Epidermal melanocyte (primary cell): Measurements from ENCODE around the gene ELAVL1.
"Not testable (repeated sequence)": the region's sequence is repeated elsewhere in the genome, so short reads cannot be mapped to it uniquely, and the experiment has no call there.

ENCODE experiments used
- DNase-seq: peaks from one replicate; pipeline ENCODE4 v3.0.0; 2011; ENCODE audit warnings: low spot score; ENCODE audit not compliant: insufficient read length

The ELAVL1 gene

DNA sequence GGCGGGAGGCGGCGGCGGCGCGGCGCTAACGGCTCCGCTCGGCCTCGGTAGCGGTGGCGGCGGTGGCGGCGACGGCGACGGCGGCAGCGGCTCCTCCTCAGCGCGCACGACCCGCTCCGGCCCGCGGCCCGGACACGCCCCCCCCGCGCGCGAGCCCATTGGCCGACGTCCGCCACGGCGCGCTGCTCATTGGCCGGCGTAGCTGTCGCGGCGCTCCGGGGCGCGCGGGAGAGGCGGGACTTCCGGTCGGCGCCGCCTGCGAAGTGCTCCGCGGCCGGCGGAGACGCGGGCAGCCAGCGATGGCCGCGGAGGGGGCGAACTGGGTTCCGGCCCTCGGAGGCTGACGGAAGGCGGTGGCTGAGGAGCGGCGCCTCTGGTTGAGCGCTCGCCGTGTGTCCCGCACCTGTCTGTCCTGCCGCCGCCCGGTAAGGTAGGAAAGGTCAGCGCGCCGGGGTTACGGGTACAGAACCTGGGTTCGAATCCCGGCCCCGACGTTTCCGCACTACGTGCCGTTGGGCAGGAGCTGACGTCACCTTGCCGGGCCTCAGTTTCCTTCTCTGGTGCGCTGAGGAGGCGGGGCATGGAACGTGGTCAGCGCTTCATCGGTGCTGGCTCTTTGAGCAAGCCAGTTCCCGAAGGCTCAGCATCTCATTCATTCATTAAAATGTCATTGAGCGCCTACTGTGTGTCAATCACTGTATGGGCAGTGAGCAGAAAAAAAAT is at the start of gene ELAVL1:
ELAVL1 (minus strand) TSS at position 108 of the 723 bp plus-strand sequence. CDS start 13,826 bp downstream, outside the sequence.
- DNase-seq, result peak; percentile 91

DNA sequence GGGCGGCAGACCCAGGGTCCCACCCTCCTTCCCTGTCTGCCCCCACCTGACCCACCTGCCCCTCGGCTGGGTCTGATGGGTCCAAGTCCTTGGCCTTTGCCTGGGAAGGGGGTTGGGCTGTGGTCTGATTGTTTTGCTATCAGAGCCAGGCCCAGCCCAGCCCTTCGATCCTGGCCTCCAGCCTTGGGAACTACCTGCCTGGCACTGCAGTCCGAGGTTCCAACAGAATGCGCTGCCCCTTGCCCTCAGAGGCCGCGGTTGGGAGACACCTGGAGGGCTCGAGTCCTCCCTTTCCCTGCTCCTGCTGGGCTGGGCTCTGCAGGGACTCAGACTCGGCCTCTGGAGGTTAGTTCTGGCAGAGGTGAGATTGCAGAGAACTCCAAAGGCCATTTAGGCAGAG is 48.7 kb upstream of the ELAVL1 start:
- no peak for DNase-seq

DNA sequence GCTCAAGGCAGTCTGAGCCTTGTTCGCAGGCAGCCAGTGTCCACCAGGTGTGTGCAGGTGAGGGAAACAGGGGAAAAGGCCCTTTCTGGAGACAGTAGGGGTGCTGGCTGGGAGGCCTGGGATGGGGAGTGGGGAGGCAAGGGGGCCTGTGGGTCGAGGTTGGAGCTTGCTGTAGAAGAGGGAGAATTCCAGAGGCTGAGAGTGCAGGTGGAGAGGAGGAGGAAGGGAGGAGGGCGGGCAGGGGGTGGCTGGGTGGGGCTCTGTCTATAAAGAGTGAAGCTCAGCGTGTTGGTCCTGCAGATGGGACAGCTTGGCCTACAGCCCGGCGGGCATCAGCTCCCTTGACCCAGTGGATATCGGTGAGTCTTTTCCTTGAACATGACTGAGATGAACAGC is 47.0 kb upstream of the ELAVL1 start, which contains the start of gene CCL25:
CCL25 (plus strand) TSS at position 297 of the 396 bp plus-strand sequence. CDS start 290 bp downstream, outside the sequence.
- no peak for DNase-seq

DNA sequence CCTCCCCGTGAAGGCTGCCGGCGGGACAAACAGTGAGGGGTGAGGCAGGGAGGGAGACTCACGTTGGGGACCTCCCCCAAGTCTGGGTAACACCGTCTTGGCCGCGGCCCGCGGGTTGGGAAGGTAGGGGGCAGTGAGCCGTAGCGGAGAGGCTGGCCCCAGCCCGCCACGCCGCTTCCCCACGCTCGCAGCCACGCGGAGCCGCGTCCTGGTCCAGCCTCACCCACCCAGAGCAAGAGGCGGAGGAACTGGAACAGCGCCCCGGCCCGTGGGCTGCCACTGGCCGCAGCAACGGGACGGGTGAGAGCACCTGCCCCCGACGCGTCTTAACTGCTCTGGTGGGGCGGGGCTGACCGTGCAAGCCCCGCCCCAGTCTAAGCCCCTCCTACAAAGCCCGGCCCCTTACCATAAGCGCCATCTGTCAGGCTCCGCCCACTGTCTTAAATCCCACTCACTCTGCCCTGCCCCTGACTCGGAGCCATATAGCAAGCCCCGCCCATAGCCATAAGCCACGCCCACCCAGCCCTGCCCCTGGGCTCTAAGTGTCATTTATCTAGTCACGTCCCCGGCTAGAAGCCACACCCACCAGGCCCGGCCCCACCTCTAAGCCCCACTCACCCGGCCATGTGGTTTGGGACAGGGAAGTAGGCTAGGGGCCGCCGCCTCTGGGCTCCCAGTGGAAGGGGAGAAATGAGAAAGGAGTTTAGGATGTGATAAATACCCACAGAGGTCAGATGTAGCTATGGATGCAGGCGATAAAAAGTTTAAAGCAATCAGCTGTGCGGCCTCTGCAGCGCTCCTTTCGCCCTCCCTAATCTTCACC is 45.0 kb upstream of the ELAVL1 start:
- peak; percentile 27 for DNase-seq

DNA sequence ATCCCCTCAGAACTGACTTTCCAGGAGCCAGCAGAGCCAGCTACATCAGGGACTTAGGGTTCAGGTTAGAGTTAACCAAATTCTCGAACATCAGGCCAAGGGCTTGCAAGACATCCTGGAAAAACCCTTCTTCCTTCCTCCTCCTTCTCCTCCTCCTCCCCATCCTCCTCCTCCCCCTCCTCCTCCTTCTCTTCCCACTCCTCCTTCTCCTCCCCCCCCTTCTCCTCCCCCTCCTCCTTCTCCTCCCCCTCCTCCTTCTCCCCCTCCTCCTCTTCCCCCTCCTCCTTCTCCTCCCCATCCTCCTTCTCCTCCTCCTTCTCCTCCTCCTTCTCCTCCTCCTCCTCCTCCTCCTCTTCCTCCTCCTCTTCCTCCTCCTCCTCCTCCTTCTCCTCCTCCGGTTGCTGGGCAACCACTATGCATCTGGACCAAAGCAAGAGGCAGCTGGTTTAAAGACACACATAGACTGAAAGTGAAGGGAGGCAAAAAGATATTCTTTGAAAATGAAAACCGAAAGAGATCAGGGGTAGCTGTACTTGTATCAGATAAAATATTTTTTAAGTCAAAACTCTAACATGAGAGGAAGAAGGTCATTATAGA is 41.2 kb upstream of the ELAVL1 start:
- DNase-seq, result no peak

DNA sequence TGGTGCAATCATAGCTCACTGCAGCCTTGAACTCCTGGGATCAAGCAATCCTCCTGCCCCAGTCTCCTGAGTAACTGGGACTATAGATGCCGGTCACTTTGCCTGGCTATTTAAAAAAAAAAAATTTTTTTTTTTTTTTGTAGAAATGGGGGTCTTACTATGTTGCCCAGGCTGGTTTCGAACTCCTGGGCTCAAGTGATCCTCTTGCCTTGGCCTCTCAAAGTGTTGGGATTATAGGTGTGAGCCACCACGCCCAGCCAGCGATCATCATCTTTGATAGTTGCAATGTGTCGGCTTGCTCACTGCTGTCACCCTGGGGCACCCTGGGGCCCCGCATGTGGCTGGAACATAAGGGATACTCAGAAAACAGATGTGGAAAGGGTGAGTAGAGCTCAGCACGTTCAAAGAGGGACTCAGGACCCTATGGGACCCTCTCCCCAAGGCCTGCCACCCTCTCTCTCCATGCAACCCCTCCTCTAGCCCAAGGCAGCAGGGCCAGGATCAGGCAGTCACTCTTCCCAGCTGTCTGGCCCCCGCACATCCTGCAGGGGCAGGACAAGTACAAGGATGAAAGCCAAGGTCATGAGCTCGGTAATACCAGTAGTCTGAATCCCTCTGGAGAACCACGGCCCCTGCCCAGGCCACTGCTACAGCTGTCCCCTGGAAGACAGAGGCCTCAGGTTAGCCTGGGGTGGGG is 40.6 kb upstream of the ELAVL1 start:
- no peak for DNase-seq

DNA sequence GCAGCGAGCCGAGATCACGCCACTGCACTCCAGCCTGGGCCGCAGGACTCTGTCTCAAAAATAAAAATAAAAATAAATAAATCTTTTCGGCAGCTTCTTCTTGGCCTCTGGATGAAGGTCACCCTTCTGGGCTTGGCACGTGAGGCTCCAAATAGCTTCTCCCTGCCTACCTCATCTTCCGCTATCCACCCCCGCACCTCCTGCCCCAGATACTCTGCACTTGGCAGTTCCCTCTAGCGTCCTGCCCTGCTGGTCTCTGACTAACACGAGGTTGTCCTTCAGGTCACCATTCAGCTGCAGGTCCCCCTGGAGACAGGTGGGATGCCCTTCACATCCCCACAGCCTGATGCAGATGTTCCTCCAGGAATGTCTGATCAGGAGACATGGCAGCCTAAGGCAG is 38.6 kb upstream of the ELAVL1 start:
- DNase-seq, result no peak

DNA sequence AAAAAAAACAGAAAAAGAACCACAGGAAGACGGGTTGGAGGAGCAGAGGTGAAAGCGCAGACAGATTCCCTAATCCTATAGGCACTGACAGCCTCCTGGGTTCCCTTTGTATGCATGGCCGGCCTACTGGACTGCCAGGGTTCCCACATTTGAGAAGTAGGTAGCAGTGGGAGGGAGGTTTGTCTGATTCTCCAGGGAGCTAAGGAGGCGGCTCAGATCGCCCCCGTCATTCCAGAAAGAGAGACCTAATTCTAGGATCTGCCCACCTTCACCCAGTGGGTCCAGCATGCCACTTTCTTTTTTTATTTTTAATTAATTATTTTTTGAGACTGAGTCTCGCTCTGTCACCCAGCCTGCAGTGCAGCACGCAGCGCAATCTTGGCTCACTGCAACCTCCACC is 37.5 kb upstream of the ELAVL1 start:
- DNase-seq, result no peak

DNA sequence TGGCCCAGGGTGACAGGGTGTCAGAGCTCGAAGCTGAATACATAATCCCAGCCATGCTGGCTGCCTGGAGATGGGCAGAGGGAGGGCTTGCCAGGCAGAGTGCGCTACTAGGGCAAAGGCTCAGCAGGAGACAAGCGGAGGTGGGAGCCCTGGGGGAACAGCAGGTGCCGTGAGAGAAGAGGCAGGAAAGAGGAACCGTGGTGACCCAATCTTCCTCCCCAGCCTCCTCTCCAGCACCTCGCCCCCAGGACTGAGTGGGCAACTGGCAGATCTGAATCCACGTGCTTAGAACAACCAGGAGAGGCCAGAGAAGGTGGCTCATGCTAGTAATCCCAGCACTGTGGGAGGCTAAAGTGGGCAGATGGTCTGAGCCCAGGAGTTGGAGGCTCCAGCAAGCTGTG is 36.1 kb upstream of the ELAVL1 start:
- DNase-seq, result no peak

DNA sequence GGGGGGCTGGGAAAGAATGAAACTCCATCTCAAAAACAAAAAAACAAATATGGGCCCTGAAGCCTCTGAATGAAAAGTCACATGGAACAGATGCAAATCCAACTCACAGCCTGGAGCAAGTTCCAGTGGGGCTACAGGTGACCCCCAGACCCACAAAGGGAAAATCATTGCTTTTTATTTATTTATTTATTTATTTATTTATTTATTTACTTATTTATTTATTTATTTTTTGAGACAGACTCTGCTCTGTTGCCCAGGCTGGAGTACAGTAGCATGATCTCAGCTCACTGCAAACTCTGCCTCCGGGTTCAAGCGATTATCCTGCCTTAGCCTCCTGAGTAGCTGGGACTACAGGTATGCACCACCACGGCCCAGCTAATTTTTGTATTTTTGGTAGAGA is 33.8 kb upstream of the ELAVL1 start:
- DNase-seq, result no peak

DNA sequence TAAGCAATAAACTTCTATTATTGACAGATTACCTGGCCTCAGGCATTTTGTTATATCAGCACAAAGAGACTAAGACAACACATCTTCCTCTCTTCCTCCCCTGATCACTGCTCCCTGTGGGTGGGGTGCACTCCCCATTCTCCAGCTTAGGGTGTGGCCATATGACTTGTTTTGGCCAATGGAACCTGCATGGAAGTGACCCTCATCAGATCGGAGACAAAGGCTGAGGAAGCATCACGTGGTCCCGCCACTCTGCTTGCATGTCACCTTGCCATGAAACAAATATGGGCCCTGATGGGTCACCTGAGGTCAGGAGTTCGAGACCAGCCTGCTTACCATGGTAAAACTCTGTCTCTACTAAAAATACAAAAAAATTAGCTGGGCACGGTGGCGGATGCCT is 33.4 kb upstream of the ELAVL1 start:
- no peak for DNase-seq

DNA sequence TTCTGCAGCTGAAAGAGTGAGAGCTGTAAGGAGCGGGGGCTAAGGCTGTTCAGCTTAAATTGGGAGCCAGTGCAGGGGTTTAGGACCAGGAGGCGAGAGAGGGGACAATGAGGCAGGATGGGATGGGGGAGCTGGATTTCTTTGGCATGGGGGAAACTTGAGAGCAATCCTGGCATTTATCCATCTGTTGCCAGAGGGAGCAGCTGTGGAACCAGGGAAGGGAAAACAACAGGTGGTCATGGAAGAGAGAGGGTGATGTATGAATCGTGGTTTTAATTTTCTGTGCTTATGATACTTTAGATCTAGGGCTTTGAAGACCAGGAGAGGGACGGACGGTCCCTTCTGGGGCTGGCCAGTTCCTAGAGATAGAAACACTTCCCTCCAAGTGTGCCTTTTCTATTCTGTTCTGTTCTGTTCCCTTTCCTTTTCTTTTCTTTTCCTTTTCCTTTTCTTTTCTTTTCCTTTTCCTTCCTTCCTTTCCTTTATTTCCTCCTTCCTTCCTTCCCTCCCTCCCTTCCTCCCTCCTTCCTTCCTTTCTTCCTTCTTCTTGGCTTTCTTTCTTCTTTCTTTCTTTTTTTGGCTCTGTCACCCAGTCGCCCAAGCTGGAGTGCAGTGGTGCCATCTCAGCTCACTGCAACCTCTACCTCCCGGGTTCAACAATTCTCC is 31.1 kb upstream of the ELAVL1 start:
- no peak for DNase-seq

DNA sequence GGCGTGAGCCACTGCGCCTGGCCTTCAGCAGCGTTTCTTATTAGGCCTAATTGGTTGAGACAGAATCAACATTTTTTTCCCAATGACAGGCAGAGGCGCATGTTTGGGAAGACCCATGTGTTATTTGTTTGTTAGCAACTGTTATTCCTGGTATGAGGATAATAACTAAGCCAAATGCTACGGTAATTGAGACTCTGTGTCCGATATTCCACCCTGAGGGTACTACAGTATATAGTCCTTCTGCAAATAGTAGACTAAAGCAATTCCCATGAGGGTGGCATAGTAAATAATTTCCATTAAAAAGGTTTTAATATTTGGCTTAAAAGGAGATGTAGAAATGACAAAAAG is 28.7 kb upstream of the ELAVL1 start:
- no peak for DNase-seq

DNA sequence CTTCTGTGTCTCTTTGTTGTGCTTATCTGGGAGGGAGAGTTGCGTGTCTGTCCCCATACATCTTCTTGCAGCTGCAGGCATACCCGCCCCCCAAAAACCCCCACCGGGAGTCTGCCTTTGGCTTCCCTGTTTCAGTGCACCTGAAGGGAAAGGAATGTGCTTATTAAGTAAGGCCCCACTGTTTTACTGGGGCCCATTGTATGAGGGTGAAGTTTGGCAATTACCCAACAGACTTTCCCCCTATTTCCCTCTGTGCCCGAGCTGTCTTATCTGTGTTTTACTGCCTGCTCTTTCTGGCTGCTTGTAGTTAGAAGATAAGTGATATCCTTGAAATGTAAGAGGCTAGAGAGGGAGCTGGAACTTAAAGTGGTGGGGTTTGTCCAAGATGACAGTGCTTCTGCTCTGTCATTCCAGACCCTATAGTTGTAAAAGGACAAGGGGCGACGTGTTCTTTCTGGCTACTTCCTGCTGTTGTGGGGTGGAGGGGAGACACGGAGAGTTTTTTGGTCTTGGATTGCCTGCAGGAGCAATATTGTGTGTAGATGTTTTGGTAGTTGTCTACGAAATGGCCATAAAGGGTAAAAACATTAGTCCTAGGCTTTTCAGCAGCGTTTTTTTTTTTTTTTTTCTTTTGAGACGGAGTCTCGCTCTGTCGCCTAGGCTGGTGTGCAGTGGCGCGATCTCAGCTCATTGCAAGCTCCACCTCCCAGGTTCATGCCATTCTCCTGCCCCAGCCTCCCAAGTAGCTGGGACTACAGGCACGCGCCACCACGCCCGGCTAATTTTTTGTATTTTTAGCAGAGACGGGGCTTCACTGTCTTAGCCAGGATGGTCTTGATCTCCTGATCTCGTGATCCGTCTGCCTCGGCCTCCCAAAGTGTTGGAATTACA is 28.1 kb upstream of the ELAVL1 start:
- not testable (repeated sequence) for DNase-seq

DNA sequence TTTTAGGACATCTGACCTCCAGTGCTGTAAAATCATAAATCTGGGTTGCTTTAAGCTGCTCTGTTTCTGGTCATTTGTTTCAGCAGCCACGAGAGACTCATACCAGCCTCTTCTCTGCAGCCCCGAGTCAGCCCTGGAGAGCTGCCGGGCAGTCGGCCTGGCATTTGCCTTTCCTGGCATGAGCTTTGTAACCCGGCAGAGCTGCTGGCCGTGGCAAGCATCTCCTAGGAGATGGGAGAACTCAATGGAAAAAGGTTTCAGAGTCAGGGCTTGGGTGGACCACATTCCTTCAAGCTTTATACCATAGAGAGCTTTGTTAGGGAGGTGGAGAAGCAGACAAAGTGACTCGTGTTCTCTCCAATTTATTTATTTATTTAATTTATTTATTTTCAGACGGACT is 25.5 kb upstream of the ELAVL1 start:
- DNase-seq, result no peak

DNA sequence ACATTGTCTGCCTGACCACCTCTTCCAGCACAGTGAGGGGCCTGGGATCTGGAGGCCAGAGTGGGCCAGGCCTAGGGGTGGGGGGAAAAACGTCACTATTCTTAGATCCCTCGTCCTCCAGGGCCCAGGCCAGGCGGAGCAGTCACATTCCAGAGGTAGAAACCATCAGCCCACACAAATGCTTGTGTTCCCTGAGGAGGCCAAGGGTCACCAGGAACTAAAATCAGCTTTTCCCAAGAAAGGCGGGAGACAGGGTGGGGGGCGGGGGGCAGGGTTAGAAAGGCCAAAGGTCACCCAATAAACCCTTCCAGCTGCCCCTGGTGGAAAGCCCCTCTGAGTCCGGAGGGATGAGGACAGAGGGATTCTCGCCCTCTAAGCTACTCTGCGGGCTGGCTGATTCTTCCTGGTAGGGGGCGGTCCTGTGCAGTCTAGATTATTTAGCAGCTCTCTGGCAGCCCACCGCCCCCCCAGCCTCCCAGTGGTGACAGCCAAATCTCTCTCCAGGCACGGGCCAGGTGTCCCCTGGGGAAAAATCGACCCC is 23.6 kb upstream of the ELAVL1 start:
- DNase-seq, result peak; percentile 7

DNA sequence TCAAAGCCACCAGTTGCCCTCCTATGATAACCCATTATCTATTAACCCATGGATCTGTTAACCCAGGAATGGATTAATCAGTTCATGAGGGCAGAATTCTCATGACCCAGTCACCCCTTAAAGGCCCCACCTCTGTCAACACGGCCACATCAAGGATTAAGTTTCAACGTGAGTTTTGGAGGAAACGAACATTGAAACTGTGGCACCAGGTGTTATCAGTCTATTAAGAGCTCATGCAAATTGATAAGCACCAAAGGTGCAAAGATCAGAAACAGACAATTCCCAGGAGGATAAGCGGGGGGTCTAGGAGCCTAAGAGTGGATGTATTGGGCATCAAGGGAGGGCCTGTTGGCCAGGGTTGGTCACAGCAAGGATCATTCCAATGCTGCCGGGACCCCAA is 19.9 kb upstream of the ELAVL1 start:
- no peak for DNase-seq

DNA sequence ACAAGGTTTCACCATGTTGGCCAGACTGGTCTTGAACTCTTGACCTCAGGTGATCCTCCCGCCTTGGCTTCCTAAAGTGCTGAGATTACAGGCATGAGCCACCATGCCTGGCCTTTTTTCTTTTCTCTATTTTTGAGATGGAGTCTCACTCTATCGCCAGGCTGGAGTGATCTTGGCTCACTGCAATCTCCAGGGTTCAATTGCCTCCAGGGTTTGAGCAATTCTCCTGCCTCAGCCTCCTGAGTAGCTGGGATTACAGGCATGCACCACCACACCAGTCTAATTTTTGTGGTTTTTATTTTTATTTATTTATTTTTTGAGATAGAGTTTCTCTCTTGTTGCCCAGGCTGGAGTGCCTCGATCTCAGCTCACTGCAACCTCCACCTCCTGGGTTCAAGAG is 18.8 kb upstream of the ELAVL1 start:
- DNase-seq, result not testable (repeated sequence)

DNA sequence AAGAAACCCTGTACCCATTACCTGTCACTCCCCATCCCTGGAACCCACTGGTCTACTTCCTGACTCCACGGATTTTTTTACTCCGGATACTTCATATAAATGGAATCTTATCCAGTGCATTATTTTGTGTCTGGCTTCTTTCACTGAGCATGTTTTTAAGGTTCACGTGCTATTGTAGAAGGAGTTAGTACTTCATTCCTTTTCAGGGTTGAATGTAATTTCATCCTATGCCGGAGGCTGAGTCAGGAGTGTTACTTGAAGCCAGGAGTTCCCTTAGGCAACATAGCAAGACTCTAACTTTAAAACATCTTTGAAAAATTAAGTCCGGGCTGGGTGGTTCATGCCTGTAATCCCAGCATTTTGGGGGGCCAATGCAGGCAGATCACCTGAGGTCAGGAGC is 17.9 kb upstream of the ELAVL1 start:
- DNase-seq, result no peak

DNA sequence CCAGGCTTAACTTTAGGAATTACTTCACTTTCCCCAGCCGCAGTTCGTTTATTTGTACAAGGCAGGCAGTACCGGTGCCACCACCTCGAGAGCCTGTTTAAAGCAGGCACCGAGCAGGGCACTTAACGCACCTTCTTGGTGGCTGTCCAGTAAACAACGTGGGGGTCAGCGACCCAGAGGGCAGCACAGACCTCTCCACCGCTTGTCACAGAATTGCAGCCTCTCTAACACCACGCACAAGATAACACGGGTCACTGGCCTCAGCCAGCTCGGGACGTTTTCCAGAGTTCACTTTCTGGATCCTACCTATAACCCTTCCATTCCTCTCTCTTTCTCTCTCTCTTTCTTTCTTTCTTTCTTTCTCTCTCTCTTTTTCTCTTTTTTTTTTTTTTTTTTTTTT is 16.8 kb upstream of the ELAVL1 start:
- no peak for DNase-seq
